ENCODE measurements around the gene GNAS-AS1. TPM values are rescaled to one million over a fixed set of nuclear protein-coding genes. Genes with fewer than 3 reads are reported as not detected.

GNAS-AS1 gene
- total and polyA plus RNA-seq, 2 experiments from 2014 or later, result 12.3 to 15.0 TPM

DNA sequence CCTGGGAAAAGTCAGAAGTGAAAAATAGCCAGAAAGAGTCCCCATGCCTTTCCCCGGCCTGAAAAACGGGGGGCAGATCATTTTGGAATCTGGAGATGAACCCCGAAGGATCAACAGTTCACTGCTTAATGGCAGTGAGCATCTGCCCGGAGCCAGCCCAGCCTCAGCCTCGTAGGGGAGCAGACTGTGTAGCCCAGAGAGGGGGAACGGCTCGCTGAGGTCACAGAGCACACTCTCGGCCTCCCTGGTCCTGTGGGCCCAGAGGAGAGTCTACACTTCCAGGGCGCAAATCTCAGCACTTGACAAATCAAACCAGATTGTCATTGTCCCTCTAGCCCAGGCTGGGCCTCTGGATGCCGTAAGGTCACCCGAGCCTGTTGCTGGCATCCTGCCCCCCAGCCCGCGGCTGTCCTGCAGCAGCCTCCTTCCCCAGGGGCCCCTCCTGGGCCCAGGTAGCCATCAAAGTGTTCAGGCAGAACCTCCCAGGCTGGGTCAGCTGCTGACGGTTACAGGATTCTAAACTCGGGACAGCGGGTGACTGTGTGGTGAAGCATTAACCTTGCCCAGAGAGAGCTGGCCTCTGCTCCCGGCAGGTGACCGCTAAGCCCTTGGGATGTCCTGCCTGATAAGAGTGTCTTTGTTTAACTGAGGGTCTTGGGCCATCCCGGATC is 56.1 kb downstream of the GNAS-AS1 start:
- Mint-ChIP-seq H3K4me1 (peaks cover 13% of the 10 kb centered on the region), H3K27me3 (ENCODE audit: insufficient read depth, low read depth, poor library complexity) (peaks cover 12% of the 10 kb centered on the region), H3K36me3 (ENCODE audit: low read depth) (no peaks in the 10 kb centered on the region), H3K9me3 (no peaks in the 10 kb centered on the region), H3K27ac (no peak overlapping the region), H3K4me3 (no peak overlapping the region)
- H3K27me3 ChIP-seq (ENCODE audit: insufficient read depth), result no peaks in the 10 kb centered on the region
- no peak for DNase-seq (ENCODE audit: low spot score)
- no peaks in the 10 kb centered on the region for H3K4me1 ChIP-seq (ENCODE audit: insufficient read depth)
- TF ChIP-seq, protein P1, sequence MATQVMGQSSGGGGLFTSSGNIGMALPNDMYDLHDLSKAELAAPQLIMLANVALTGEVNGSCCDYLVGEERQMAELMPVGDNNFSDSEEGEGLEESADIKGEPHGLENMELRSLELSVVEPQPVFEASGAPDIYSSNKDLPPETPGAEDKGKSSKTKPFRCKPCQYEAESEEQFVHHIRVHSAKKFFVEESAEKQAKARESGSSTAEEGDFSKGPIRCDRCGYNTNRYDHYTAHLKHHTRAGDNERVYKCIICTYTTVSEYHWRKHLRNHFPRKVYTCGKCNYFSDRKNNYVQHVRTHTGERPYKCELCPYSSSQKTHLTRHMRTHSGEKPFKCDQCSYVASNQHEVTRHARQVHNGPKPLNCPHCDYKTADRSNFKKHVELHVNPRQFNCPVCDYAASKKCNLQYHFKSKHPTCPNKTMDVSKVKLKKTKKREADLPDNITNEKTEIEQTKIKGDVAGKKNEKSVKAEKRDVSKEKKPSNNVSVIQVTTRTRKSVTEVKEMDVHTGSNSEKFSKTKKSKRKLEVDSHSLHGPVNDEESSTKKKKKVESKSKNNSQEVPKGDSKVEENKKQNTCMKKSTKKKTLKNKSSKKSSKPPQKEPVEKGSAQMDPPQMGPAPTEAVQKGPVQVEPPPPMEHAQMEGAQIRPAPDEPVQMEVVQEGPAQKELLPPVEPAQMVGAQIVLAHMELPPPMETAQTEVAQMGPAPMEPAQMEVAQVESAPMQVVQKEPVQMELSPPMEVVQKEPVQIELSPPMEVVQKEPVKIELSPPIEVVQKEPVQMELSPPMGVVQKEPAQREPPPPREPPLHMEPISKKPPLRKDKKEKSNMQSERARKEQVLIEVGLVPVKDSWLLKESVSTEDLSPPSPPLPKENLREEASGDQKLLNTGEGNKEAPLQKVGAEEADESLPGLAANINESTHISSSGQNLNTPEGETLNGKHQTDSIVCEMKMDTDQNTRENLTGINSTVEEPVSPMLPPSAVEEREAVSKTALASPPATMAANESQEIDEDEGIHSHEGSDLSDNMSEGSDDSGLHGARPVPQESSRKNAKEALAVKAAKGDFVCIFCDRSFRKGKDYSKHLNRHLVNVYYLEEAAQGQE (IDR thresholded peaks at IDR 0.05; ENCODE audit: unreplicated experiment), result no peak
- TF ChIP-seq POLR2AphosphoS5 (IDR thresholded peaks at IDR 0.05; ENCODE audit: low read depth) (no peak), ZNF114 (CRISPR knock-in tag; IDR thresholded peaks at IDR 0.05) (no peak), ZNF462 (CRISPR knock-in tag; IDR thresholded peaks at IDR 0.05) (no peak), CREB1 (CRISPR knock-in tag; IDR thresholded peaks at IDR 0.05; ENCODE audit: low read depth) (no peak), NANOG (IDR thresholded peaks at IDR 0.05; ENCODE audit: borderline replicate concordance) (no peak), ZNF331 (CRISPR knock-in tag; IDR thresholded peaks at IDR 0.05; ENCODE audit: low read depth) (no peak)
- TF ChIP-seq, protein P2, sequence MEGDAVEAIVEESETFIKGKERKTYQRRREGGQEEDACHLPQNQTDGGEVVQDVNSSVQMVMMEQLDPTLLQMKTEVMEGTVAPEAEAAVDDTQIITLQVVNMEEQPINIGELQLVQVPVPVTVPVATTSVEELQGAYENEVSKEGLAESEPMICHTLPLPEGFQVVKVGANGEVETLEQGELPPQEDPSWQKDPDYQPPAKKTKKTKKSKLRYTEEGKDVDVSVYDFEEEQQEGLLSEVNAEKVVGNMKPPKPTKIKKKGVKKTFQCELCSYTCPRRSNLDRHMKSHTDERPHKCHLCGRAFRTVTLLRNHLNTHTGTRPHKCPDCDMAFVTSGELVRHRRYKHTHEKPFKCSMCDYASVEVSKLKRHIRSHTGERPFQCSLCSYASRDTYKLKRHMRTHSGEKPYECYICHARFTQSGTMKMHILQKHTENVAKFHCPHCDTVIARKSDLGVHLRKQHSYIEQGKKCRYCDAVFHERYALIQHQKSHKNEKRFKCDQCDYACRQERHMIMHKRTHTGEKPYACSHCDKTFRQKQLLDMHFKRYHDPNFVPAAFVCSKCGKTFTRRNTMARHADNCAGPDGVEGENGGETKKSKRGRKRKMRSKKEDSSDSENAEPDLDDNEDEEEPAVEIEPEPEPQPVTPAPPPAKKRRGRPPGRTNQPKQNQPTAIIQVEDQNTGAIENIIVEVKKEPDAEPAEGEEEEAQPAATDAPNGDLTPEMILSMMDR (conservative IDR thresholded peaks at IDR 0.05; ENCODE audit: low read depth in 2 of 2), result no peak
- no peaks in the 10 kb centered on the region for H3K9me2 ChIP-seq (ENCODE audit: insufficient read depth)
- H4K20me1 ChIP-seq (replicated peaks; ENCODE audit: insufficient read depth), result no peaks in the 10 kb centered on the region
- no peak overlapping the region for H3K4me3 ChIP-seq
- H2AFZ ChIP-seq, result no peak overlapping the region
- H3K36me3 ChIP-seq (ENCODE audit: insufficient read depth), result no peaks in the 10 kb centered on the region
- no peaks in the 10 kb centered on the region for H3F3A ChIP-seq (replicated peaks; ENCODE audit: low read depth)
- H3K27ac ChIP-seq (ENCODE audit: low read depth), result no peak overlapping the region
- no peak for ATAC-seq
- no peak overlapping the region for H3K4me2 ChIP-seq
- no peaks in the 10 kb centered on the region for H3K79me2 ChIP-seq (replicated peaks; ENCODE audit: insufficient read depth)
